ENCODE measurements around the gene FUT4.
"Not testable (repeated sequence)": the region's sequence is repeated elsewhere in the genome, so short reads cannot be mapped to it uniquely, and the experiment has no call there.

FUT4 gene

GRCh38 chr11:94543695-94544645 lies at the start of gene FUT4:
TSS of gene FUT4 (plus strand) at chr11:94543921. CDS start at chr11:94544134, 213 bp downstream.
- DNase-seq = peak; percentile 43 to 72

GRCh38 chr11:94494126-94494680 lies 49.5 kb upstream of the FUT4 start:
- no peak for DNase-seq

- DNase-seq = no peak
Observed at GRCh38 chr11:94500181-94500580, 43.5 kb upstream of the FUT4 start.

- DNase-seq = peak in 1 of 2 experiments; percentile 14
Observed at GRCh38 chr11:94501522-94501921, 42.2 kb upstream of the FUT4 start.

GRCh38 chr11:94504689-94505293 lies 38.9 kb upstream of the FUT4 start:
- peak; percentile 7 to 44 for DNase-seq

- not testable (repeated sequence) for DNase-seq
Observed at GRCh38 chr11:94506513-94506912, 37.2 kb upstream of the FUT4 start.

- no peak for DNase-seq
Observed at GRCh38 chr11:94507485-94507884, 36.2 kb upstream of the FUT4 start.

- peak; percentile 15 to 58 for DNase-seq
Observed at GRCh38 chr11:94511932-94512781, 31.6 kb upstream of the FUT4 start, which contains the start of gene C11orf97. TSS of gene C11orf97 (plus strand) at chr11:94512461. CDS start at chr11:94512529, 68 bp downstream.

- DNase-seq = peak in 1 of 2 experiments; percentile 12
Observed at GRCh38 chr11:94513091-94513490, 30.6 kb upstream of the FUT4 start.

GRCh38 chr11:94515398-94515797 lies 28.3 kb upstream of the FUT4 start:
- DNase-seq = no peak

- no peak for DNase-seq
Observed at GRCh38 chr11:94516725-94517124, 27.0 kb upstream of the FUT4 start.

GRCh38 chr11:94518300-94518699 lies 25.4 kb upstream of the FUT4 start:
- no peak for DNase-seq

GRCh38 chr11:94519478-94520084 lies 24.1 kb upstream of the FUT4 start:
- DNase-seq = peak in 1 of 2 experiments; percentile 43

- peak in 1 of 2 experiments; percentile 52 for DNase-seq
Observed at GRCh38 chr11:94521684-94522083, 22.0 kb upstream of the FUT4 start.

GRCh38 chr11:94524341-94524740 lies 19.4 kb upstream of the FUT4 start:
- DNase-seq = no peak

GRCh38 chr11:94525546-94526324 lies 18.0 kb upstream of the FUT4 start:
- DNase-seq = peak; percentile 91 to 93

- no peak for DNase-seq
Observed at GRCh38 chr11:94526645-94527438, 16.9 kb upstream of the FUT4 start.

- DNase-seq = no peak
Observed at GRCh38 chr11:94528551-94528950, 15.2 kb upstream of the FUT4 start.

- DNase-seq = no peak
Observed at GRCh38 chr11:94532211-94532610, 11.5 kb upstream of the FUT4 start.

GRCh38 chr11:94533206-94533605 lies 10.5 kb upstream of the FUT4 start:
- DNase-seq = no peak
